H1 (cell line): ENCODE measurements around the gene PXDN. TPM values are rescaled to one million over a fixed set of nuclear protein-coding genes. Genes with fewer than 3 reads are reported as not detected.

Experiments
- CTCF ChIA-PET: fragments of 300-600 bp; sonication (Branson Sonifier 250); formaldehyde crosslinking; loops from one replicate; lab custom pipeline; 2021; ENCODE audit not compliant: partially characterized antibody; lab: Charles Lee
- POLR2A ChIA-PET: fragments of 300-600 bp; sonication (Branson Sonifier 250); formaldehyde crosslinking; loops from one replicate; lab custom pipeline; 2021; ENCODE audit warnings: inconsistent platforms; ENCODE audit not compliant: partially characterized antibody; lab: Charles Lee
- DNase-seq, 2 experiments: peaks; one replicate each; pipeline versions ENCODE4 v3.0.0 to v3.0.0-alpha.2; 2010 to 2022; ENCODE audit warnings: low spot score in 2 of 2, low read depth in 1 of 2, mixed read lengths in 1 of 2
- FAIRE-seq: peaks from 2 replicates; lab custom pipeline; 2011; peaks lifted over from hg19 to GRCh38; lab: Jason Lieb, UNC
- H2AFZ ChIP-seq: 2 replicates; pipeline ENCODE4 v1.8.1; 2012; ENCODE audit warnings: low read length, inconsistent platforms
- H2AK5ac ChIP-seq: 2 replicates; pipeline ENCODE4 v1.6.1; 2013; ENCODE audit warnings: low read depth, low read length
- H2BK120ac ChIP-seq: replicated peaks from 2 replicates; pipeline ENCODE3; 2013; ENCODE audit warnings: low read depth, low read length, inconsistent platforms
- H2BK12ac ChIP-seq: 2 replicates; pipeline ENCODE4 v1.6.1; 2013; ENCODE audit warnings: low read depth, low read length
- H2BK15ac ChIP-seq: 2 replicates; pipeline ENCODE4 v1.6.1; 2013; ENCODE audit warnings: low read length
- H2BK20ac ChIP-seq: 2 replicates; pipeline ENCODE4 v1.6.1; 2013; ENCODE audit warnings: low read length
- H2BK5ac ChIP-seq: 2 replicates; pipeline ENCODE4 v1.6.1; 2013; ENCODE audit warnings: low read depth, low read length
- H3K14ac ChIP-seq: 2 replicates; pipeline ENCODE4 v1.6.1; 2013; ENCODE audit warnings: inconsistent platforms; ENCODE audit not compliant: insufficient read length
- H3K18ac ChIP-seq: 2 replicates; pipeline ENCODE4 v1.6.1; 2013; ENCODE audit warnings: low read length; ENCODE audit errors: extremely low read depth
- H3K23ac ChIP-seq: 2 replicates; pipeline ENCODE4 v1.6.1; 2013; ENCODE audit warnings: inconsistent platforms; ENCODE audit not compliant: insufficient read length
- H3K23me2 ChIP-seq: 2 replicates; pipeline ENCODE4 v1.6.1; 2013; ENCODE audit warnings: low read depth, low read length
- H3K27ac ChIP-seq: 2 replicates; pipeline ENCODE4 v1.6.1; 2011; ENCODE audit warnings: low read depth, low read length, inconsistent platforms
- H3K27me3 ChIP-seq, 4 experiments: replicated peaks in 1 of 4; 1 replicate in 1 of 4; 2 replicates in 3 of 4; pipeline versions ENCODE4 v1.6.1 to v1.8.1; 2011 to 2013; ENCODE audit warnings: low read length in 3 of 4, mild to moderate bottlenecking in 3 of 4, inconsistent platforms in 2 of 4, mixed read lengths in 2 of 4, moderate library complexity in 1 of 4; ENCODE audit not compliant: control insufficient read depth in 3 of 4, insufficient read depth in 3 of 4; ENCODE audit errors: extremely low read depth in 1 of 4
- H3K36me3 ChIP-seq, 4 experiments: 2 replicates each; pipeline versions ENCODE4 v1.6.1 to v1.8.1; 2011 to 2013; ENCODE audit warnings: mild to moderate bottlenecking in 4 of 4, low read length in 3 of 4, moderate library complexity in 2 of 4, control low read depth in 1 of 4, inconsistent platforms in 1 of 4; ENCODE audit not compliant: insufficient read depth in 4 of 4, control insufficient read depth in 2 of 4
- H3K4ac ChIP-seq: replicated peaks from 2 replicates; pipeline ENCODE3; 2013; ENCODE audit warnings: low read length, low read depth, mixed read lengths, inconsistent platforms; ENCODE audit not compliant: insufficient read length
- H3K4me1 ChIP-seq, 4 experiments: replicated peaks in 1 of 4; 1 replicate in 1 of 4; 2 replicates in 3 of 4; pipeline versions ENCODE4 v1.6.1 to v1.8.1; 2011 to 2013; ENCODE audit warnings: low read length in 3 of 4, inconsistent platforms in 2 of 4, mixed read lengths in 1 of 4; ENCODE audit not compliant: insufficient read depth in 4 of 4, control insufficient read depth in 3 of 4
- H3K4me2 ChIP-seq, 2 experiments: 2 replicates each; pipeline versions ENCODE4 v1.6.1 to v1.8.1; 2011 to 2013; ENCODE audit warnings: low read depth in 2 of 2, low read length in 2 of 2, control low read depth in 1 of 2, inconsistent platforms in 1 of 2, mild to moderate bottlenecking in 1 of 2; ENCODE audit not compliant: insufficient read depth in 1 of 2
- H3K4me3 ChIP-seq, 4 experiments: fragments of 200-600, 300-600 bp in 1 of 4; sonication (generic), shearing (Covaris generic), sonication (Bioruptor Twin) in 1 of 4; 2 replicates each; pipeline versions ENCODE4 v1.5.1 to v1.8.1; 2011 to 2016; ENCODE audit warnings: low read length in 4 of 4, low read depth in 3 of 4, control low read depth in 2 of 4, inconsistent platforms in 2 of 4, mild to moderate bottlenecking in 2 of 4, mixed read lengths in 1 of 4, moderate library complexity in 1 of 4; ENCODE audit not compliant: insufficient read depth in 2 of 4; ENCODE audit errors: extremely low read depth in 1 of 4
- H3K56ac ChIP-seq: replicated peaks from 2 replicates; pipeline ENCODE3; 2013; ENCODE audit warnings: low read depth, mild to moderate bottlenecking, mixed read lengths, low read length, inconsistent platforms; ENCODE audit not compliant: insufficient read length
- H3K79me1 ChIP-seq: 2 replicates; pipeline ENCODE4 v1.6.1; 2013; ENCODE audit warnings: low read depth, low read length, control low read depth
- H3K79me2 ChIP-seq, 2 experiments: 2 replicates each; pipeline versions ENCODE4 v1.6.1 to v1.8.1; 2012 to 2013; ENCODE audit warnings: low read length in 2 of 2, mild to moderate bottlenecking in 2 of 2, inconsistent platforms in 1 of 2; ENCODE audit not compliant: insufficient read depth in 2 of 2, control insufficient read depth in 1 of 2
- H3K9ac ChIP-seq, 4 experiments: replicated peaks in 1 of 4; 1 replicate in 1 of 4; 2 replicates in 3 of 4; pipeline versions ENCODE4 v1.6.1 to v1.8.1; 2011 to 2013; ENCODE audit warnings: low read depth in 3 of 4, low read length in 3 of 4, control low read depth in 2 of 4, mild to moderate bottlenecking in 2 of 4, moderate library complexity in 2 of 4, inconsistent platforms in 1 of 4; ENCODE audit errors: extremely low read depth in 1 of 4
- H3K9me3 ChIP-seq, 2 experiments: 2 replicates each; pipeline versions ENCODE4 v1.6.1 to v1.8.1; 2012 to 2013; ENCODE audit warnings: mild to moderate bottlenecking in 2 of 2, moderate library complexity in 2 of 2, control low read depth in 1 of 2, inconsistent platforms in 1 of 2, low read depth in 1 of 2, low read length in 1 of 2, mixed read lengths in 1 of 2; ENCODE audit not compliant: insufficient read depth in 2 of 2
- H4K20me1 ChIP-seq, 2 experiments: replicated peaks in 1 of 2; 2 replicates each; pipeline versions ENCODE3 to v1.8.1; 2011 to 2013; ENCODE audit warnings: inconsistent platforms in 2 of 2, low read length in 2 of 2, mild to moderate bottlenecking in 1 of 2; ENCODE audit not compliant: insufficient read depth in 2 of 2, control insufficient read depth in 1 of 2
- H4K5ac ChIP-seq: 2 replicates; pipeline ENCODE4 v1.6.1; 2013; ENCODE audit warnings: low read length, low read depth, mixed read lengths, inconsistent platforms; ENCODE audit not compliant: insufficient read length
- H4K8ac ChIP-seq: 2 replicates; pipeline ENCODE4 v1.8.0; 2013; ENCODE audit warnings: mild to moderate bottlenecking, moderate library complexity, low read length, inconsistent platforms; ENCODE audit not compliant: insufficient read depth; ENCODE audit errors: extremely low read depth
- H4K91ac ChIP-seq: replicated peaks from 2 replicates; pipeline ENCODE3; 2013; ENCODE audit warnings: low read length, mixed read lengths, inconsistent platforms; ENCODE audit not compliant: insufficient read length
- SAP30 ChIP-seq: fragments of 300-600 bp; sonication (generic); IDR thresholded peaks from 2 replicates; pipeline ENCODE4 v1.7.1; 2012; ENCODE audit warnings: low read length, moderate library complexity, mild to moderate bottlenecking, inconsistent platforms; ENCODE audit not compliant: insufficient read depth, insufficient replicate concordance
- SIN3A ChIP-seq, 2 experiments: IDR thresholded peaks in 1 of 2; conservative IDR thresholded peaks in 1 of 2; 2 replicates each; pipeline ENCODE4 v1.6.1; 2011 to 2012; ENCODE audit warnings: low read length in 2 of 2, improper control_type of control experiment in 1 of 2, low read depth in 1 of 2, mild to moderate bottlenecking in 1 of 2
- WGBS, 2 experiments: shearing (Covaris generic) in 1 of 2; methylation state at CpG; one replicate each; pipeline versions ENCODE4 v1.1.6 to v1.1.7; 2013 to 2015; ENCODE audit warnings: low lambda C conversion rate in 2 of 2, mixed read lengths in 2 of 2, inconsistent platforms in 1 of 2, low coverage in 1 of 2, missing lambda C conversion rate in 1 of 2; ENCODE audit not compliant: insufficient replicate concordance in 2 of 2, insufficient coverage in 1 of 2, insufficient read length in 1 of 2; ENCODE audit errors: extremely low coverage in 1 of 2, missing lambda C conversion rate in 1 of 2; 5-methylcytosine and 5-hydroxymethylcytosine counted together
- polyA plus RNA-seq, 7 experiments: library from polyadenylated mRNA; depleted of rRNA in 3 of 7; stranded (reverse) in 5 of 7; unstranded in 2 of 7; fragments of >200 nt in 5 of 7; fragments of 200-250 nt in 2 of 7; gene quantifications; 1 replicate in 5 of 7; 2 replicates in 1 of 7; 4 replicates in 1 of 7; pipeline versions ENCODE4 v1.2.1 to v1.2.3, GENCODE V29; 2011 to 2013; ENCODE audit warnings: missing spikeins in 2 of 7, mixed read lengths in 2 of 7
- total RNA-seq: library from RNA; stranded (reverse); fragmentation: NEBNext Ultra II Directional; extraction: Animal tissue kit (Norgen Biotek cat#: 25700); gene quantifications from 2 replicates; pipeline ENCODE4 v1.2.1, GENCODE V29; 2021

PXDN gene
- total and polyA plus RNA-seq, 2 of the 8 experiments (the other 6 are each of a cell fraction or from before 2014, with no cell fraction given), result 104 to 141 TPM

DNA sequence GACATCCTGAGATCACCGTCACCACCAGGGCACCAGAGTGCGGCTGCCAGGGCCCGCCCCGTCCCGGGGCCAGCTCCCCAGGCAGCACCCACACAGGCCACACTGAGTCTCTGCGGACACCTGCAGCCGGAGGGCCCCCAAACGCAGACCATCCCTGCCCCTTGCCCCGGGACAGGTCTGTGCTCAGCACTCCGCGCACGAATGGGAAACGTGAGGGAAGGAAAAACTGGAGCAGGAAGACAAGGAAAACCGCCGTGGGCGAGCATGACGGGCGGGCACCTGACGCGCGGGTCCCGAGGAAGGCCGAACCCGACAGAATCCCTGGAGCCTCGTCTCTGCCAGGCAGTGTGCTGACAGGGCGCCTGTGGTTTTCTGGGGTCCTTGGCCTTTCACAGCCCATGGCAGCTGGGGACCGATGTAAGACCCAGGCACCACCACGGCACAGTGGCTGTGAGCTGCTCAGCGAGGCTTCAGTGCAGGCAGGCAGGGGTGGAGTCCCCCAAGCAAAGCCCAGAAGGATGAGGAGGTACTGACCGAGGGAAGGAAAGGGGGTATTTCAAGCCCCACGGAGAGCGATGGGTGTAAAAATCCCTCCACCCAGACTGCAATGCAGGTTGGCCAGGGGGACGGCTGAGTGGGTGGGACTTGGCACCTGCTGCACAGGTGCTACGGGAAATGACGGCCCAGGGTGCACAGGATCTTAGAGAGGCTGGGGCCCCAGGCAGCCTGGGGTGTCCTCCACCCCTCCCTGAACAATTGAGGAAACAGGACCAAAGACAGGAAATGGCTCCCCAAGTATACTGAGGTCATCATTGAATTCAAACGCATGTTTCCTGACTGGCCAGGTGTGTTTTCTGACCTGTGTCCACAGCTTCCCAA is 59.0 kb downstream of the PXDN start:
- ChIA-PET POLR2A (no interaction called here), CTCF (interaction anchor here (0.9 to 3.7 kb wide), 9 partner anchors 9 to 96 kb away, joined by 3 to 17 read pairs (median 3); no protein-coding TSS in a partner anchor)
- Histone ChIP-seq H2AK5ac (0 out of 2 replicates have a peak overlapping the region, but pooled peaks have one; percentile 39), H3K9ac (no peak overlapping the region), H2BK12ac (0 out of 2 replicates have a peak overlapping the region, but pooled peaks have one; percentile 39), H3K4me2 (no peak overlapping the region), H2BK120ac (no peak overlapping the region), H2BK20ac (peak overlapping the region; percentile 90), H4K20me1 (peaks cover 3 to 11% of the 10 kb centered on the region in 2 experiments), H2BK15ac (0 out of 2 replicates have a peak overlapping the region, but pooled peaks have one; percentile 46), H3K4ac (no peak overlapping the region), H3K9me3 (no peaks in the 10 kb centered on the region), H3K27me3 (no peaks in the 10 kb centered on the region), H3K18ac (peak overlapping the region; percentile 32; the same call in 1 of the 2 replicates), H3K4me1 (peaks cover 0 to 11% (median 5%) of the 10 kb centered on the region in 4 experiments; a peak in 5 of 7 replicates), H4K5ac (no peak overlapping the region), H3K79me1 (no peaks in the 10 kb centered on the region; the same call in 1 of the 2 replicates), H3K27ac (peak overlapping the region; percentile 63; the same call in 1 of the 2 replicates), H3K79me2 (no peaks in the 10 kb centered on the region), H3K56ac (no peak overlapping the region), H4K8ac (peak overlapping the region; percentile 74), H3K23ac (no peak overlapping the region), H3K23me2 (no peaks in the 10 kb centered on the region), H3K36me3 (peaks cover 1 to 33% (median 4%) of the 10 kb centered on the region in 4 experiments; a peak in 4 of 8 replicates), H2AFZ (no peak overlapping the region), H2BK5ac (peak overlapping the region; percentile 78), H3K4me3 (no peak overlapping the region), H3K14ac (no peak overlapping the region), H4K91ac (no peak overlapping the region)
- DNase-seq (no peak), FAIRE-seq (no peak)
- 86% methylated on average over 35 of the region's 36 CpGs; no CpG with 5 or more reads in 1 of the 2 experiments for WGBS, 2 experiments
- TF ChIP-seq SIN3A (conservative IDR thresholded peaks at IDR 0.05 in 1 of 2, IDR thresholded peaks at IDR 0.05 in 1 of 2; ENCODE audit: low read depth in 1 of 2, low read length in 2 of 2) (no peak), SAP30 (no peak)
